ENCODE results near the gene DNLZ.

The DNLZ gene

DNA sequence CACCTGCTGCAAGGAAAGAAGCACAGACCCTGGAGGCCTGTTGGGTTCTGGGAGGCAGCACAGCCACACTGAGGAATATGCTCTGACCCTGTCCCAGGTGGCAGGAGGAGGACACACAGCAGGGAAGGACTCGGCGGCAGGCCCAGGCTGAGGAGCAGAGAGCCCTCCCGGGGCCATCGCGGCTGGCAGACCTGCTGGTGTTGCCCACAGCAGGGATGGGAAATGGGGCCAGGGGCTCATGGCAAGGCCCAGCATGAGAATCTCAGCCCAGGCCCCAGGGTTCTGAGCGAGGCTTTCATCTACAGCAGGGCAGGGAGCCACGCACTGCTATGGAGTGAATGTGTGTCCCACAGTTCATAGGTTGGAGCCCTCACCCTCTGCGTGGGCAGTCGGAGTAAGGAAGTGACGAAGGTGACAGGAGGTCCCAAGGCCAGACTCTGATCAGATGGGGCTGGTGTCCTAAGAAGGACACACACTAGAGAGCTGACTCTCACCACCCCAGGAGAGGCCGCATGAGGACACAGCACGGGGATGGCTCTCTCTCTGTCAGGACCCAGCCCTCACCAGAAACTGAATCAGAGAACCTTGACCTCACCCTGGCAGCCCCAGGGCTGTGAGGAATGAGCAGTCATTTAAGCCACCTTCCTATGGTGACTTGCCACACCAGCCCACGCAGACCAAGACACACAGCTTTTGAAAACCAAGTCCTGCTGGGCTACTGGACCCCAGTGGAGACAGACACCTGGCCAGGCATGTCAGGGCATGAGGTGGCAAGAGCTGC is 46.5 kb downstream of the DNLZ start:
- DNase-seq (ENCODE audit: low spot score) = no peak

DNA sequence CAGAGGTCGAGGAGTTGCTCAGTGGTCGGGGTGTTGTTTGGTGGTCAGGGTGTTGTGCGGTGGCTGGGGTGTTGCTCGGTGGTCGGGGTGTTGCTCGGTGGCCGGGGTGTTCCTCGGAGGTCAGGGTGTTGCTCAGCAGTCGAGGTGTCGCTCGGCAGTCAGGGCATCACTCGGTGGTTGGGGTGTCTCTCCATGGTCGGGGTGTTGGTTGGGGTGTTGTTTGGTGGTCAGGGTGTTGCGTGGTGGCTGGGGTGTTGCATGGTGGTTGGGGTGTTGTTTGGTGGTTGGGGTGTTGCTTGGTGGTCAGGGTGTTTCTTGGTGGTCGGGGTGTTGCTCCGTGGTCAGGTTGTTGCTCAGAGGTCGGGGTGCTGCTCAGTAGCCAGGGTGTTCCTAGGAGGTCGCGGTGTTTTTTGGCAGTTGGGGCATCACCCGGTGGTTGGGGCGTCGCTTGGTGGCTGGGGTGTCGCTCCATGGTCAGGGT is 47.2 kb downstream of the DNLZ start:
- no peak for DNase-seq (ENCODE audit: low spot score)

DNA sequence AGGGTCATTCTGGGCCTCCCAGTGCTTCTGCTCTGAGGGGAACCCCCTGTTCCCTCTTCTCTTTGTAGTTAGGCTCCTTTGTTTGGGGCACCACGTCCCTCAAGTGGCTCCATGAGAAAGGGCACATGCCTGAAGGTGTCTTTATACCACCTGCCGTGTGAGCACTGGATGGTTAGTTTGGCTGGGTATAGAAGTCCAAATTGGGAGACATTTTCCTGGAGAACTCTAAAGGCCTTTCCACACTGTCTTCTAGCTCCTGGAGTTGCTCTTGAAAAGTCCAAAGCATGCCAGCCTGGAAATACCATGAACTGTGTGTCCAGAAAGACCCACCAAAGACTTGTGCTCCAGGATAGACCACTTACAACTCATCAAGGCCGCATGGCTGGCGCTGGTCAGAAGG is 48.6 kb downstream of the DNLZ start:
- no peak for DNase-seq (ENCODE audit: low spot score)

DNA sequence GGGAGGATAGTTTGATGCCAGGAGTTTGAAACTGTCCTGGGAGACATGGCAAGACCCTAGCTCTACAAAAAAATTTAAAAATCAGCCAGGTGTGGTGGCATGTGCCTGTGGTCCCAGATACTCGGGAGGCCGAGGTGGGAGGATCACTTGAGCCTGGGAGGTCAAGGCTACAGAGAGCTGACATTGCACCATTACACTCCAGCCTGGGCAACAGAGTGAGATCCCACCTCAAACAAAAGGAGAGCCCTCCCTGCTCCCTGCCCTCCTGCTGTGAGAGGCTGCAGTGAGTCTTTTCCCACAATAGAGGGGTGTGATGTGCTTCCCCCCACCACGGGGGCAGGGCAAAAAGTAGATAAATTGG is 49.5 kb downstream of the DNLZ start:
- DNase-seq (ENCODE audit: low spot score) = no peak

DNA sequence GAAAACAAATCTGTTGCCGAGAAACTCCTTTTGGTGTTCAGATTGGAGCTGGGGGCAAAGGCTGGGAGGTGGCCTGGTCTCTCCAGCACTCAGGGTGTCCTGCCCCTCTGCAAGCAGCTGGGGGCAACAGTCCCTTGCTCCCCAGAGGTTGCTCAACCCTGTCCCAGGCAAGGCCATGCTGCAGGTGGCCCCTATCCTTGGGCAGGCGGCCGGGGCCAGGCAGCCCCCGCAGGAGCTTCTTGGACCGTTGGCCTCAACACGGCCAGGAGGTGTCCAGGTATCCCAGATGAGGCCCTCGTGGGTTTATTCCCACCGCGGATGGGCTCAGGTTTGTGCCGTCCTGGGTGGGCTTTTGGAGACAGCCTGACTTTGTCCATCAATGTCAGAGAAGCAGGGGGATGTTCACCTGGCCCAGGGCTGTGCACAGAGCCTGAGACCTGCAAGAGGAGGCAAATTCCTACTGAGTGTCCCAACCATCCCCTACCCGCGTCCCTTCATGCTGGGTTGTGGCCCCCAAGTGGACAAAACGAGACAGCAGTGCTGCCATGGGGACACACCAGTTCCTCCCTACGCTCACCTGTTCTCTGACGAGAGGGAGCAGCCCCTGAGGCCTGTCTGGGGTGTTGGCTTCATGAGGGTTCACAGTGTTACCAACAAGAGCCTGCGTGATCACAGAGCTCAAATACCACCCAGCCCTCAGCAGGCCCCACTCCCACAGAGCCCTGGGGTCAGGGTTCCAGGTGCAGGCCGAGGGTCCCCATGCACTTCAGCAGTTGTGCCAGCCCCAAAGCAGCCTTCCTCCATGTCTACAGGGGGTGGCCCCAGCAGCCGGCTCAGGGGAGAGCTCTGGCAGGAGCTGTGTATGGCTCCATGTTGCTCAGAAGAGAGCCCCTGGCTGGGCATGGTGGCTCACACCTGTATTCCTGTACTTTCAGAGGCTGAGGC is 50.2 kb downstream of the DNLZ start:
- DNase-seq (ENCODE audit: low spot score) = no peak

DNA sequence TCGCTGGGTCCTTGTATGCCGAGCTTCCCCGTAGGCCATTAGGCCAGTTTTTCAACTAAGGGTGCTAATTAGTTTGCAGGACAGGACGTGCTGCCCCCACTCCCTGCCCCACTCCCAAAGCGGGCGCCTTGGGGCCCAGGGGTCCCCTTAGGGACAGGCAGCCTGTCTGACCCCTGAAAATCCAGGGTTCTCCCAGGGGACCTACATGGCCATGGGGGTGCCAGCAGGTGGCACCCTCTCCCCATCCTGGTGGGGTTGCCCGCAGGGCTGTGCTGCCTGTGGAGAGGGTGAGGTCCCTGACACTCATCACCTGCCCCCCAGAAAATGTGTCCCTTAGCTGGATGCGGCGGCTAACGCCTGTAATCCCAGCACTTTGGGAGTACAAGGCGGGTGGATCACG is 51.1 kb downstream of the DNLZ start:
- DNase-seq (ENCODE audit: low spot score) = no peak

DNA sequence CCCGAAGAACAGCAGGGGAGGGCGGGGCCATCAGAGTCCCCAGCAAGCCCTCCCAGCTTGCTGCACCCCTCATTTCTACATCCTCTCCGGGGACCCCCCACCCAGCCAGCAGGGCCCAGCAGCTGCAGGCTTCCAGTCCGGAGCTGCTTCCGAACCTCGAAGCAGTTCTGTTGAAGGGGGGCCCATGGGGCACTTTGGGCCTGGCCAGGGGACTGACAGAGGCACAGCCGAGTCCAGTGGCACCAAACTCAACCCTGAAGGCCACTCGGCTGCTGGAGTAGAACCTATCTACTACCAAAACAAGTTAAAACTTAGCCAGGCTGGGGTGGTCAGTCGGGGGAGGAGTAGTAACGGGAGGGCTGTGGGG is 51.6 kb downstream of the DNLZ start:
- no peak for DNase-seq (ENCODE audit: low spot score)

DNA sequence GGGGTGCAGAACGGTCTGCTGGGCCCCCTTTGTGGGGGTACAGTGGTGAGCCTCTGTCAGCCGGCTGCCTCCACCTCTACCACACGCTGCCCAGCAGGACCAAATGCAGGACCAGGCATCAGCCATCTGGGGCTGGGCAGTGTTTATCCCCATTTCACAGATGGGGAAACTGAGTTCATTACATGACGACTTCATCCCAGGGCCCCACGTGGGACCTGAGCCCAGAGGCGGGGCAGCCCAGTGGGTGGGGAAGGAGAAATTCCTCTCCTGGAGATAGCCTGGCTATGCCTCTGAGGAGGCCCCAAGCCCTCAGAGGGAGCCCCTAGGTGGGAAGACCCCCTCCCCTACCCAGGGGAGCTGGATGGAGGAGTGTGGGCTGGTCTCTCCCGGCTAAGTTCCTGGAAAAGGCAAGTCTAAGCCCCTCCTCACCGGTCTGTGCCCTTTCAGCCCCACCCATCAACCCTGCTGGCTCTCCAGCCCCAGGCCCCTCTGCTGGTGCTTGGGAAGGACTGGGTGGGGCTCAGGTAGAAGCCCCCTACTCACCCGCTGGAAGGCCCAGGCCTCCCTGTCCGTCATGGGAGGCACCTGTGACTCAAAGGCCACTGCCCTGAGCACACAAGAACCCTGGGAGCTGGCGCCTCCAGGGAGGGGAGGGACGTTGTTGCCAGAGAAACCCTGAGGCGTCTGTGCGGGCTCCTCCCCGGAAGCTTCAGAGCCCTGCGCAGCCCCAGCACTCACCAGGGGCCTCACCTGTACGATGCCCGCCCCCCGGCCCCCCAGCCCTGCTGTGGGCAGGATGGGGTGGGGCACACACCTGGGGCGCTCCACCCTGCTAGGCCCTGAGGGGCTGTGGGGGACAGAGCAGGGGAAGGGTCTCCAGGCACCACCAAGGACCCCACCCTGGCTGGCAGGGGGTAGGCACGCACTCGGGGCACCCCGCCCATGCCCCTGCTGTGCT is 52.2 kb downstream of the DNLZ start:
- DNase-seq (ENCODE audit: low spot score) = no peak

DNA sequence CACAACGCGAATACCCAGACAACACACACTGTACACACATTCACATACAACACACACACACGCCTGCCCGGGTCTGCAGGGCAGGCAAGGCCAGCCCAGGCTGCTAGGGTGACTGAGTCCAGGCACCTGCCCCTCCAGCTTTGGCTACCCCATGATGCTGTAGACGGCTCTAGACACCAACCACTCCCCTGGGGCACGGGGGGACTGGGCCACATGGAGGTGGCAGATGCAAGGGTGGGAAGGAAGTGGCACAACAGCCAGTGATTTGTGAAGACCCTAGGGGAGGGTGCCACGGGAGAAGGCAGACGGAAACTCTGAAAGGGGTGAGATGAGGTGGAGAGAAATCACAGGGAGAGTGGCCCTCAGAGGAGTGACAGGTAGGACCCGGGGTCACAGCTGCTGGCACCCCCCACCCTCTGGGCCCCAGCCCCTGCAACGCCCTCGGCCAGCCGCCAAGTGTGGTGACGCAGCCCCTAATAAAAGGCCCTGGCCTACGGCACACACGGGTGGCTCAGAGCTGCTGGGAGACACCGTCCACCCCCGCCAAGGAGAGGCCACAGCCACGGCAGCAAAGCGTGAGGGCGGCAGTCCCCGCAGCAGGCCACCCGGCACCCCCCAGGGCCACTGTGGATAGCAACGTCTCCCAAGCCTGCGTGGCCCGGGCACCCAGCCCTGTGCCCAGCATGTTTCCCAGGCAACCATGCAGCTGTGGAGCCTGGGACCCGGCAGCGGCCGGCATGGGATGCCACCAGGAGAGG is 53.1 kb downstream of the DNLZ start:
- no peak for DNase-seq (ENCODE audit: low spot score)

DNA sequence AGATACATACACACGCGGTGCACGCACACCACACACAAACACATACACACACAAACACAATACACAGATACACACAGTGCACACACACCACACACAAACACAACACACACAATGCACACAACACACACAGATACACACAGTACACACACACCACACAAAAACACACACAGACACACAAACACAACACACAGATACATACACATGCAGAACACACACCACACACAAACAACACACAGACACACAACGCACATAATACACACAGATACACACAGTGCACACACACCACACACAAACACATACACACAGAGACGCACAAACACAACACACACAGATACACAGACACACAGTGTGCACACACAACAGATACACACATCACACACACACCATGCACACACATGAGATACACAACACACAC is 53.7 kb downstream of the DNLZ start:
- no peak for DNase-seq (ENCODE audit: low spot score)

Measured in ecto neural progenitor cell (in vitro differentiated cells).